AG04450 (cell line): ENCODE data around the gene VEPH1. TPM values are rescaled to one million over a fixed set of nuclear protein-coding genes. Genes with fewer than 3 reads are reported as not detected.

Experiments
- CTCF ChIA-PET: fragments of 300-600, 350-600 bp; formaldehyde crosslinking; extraction: SDS; loops from one replicate; lab custom pipeline; 2022; ENCODE audit warnings: antibody characterized with exemption, inconsistent platforms; lab: Charles Lee
- POLR2A ChIA-PET: fragments of 350-600 bp; formaldehyde crosslinking; extraction: SDS; loops from one replicate; lab custom pipeline; 2021; ENCODE audit warnings: antibody characterized with exemption, inconsistent platforms; lab: Yijun Ruan, JAX
- DNase-seq: peaks from one replicate; pipeline ENCODE4 v3.0.0-alpha.2; 2011; ENCODE audit warnings: low read depth, low spot score
- H3K27ac ChIP-seq: one replicate; pipeline ENCODE4 v1.5.1; 2012; ENCODE audit warnings: low read depth, low read length, control low read depth
- H3K27me3 ChIP-seq: one replicate; pipeline ENCODE4 v1.6.0; 2012; ENCODE audit warnings: low read length; ENCODE audit not compliant: control insufficient read depth, insufficient read depth
- H3K4me3 ChIP-seq: 2 replicates; pipeline ENCODE4 v1.5.1; 2011; ENCODE audit warnings: mild to moderate bottlenecking, low read depth, low read length, control low read depth
- H3K9me3 ChIP-seq: 2 replicates; pipeline ENCODE4 v1.5.1; 2012; ENCODE audit warnings: low read length; ENCODE audit not compliant: control insufficient read depth, insufficient read depth
- polyA plus RNA-seq: library from polyadenylated mRNA; depleted of rRNA; stranded (reverse); fragments of >200 nt; gene quantifications from 2 replicates; pipeline ENCODE4 v1.2.3, GENCODE V29; 2011
- TF ChIP-seq, protein P1 (sequence below): IDR thresholded peaks from 2 replicates; pipeline ENCODE4 v1.5.1; 2011; ENCODE audit warnings: low read depth, low read length, control low read depth, inconsistent platforms

The VEPH1 gene
- polyA plus RNA-seq, 1 experiment, result 36.4 TPM

GRCh38 chr3:157280786-157281185 is 222.4 kb downstream of the VEPH1 start:
- Histone ChIP-seq H3K27ac (no peak overlapping the region), H3K4me3 (no peak overlapping the region), H3K27me3 (no peaks in the 10 kb centered on the region), H3K9me3 (no peaks in the 10 kb centered on the region)
- ChIA-PET CTCF (no interaction called here), POLR2A (no interaction called here)
- TF ChIP-seq, protein P1, sequence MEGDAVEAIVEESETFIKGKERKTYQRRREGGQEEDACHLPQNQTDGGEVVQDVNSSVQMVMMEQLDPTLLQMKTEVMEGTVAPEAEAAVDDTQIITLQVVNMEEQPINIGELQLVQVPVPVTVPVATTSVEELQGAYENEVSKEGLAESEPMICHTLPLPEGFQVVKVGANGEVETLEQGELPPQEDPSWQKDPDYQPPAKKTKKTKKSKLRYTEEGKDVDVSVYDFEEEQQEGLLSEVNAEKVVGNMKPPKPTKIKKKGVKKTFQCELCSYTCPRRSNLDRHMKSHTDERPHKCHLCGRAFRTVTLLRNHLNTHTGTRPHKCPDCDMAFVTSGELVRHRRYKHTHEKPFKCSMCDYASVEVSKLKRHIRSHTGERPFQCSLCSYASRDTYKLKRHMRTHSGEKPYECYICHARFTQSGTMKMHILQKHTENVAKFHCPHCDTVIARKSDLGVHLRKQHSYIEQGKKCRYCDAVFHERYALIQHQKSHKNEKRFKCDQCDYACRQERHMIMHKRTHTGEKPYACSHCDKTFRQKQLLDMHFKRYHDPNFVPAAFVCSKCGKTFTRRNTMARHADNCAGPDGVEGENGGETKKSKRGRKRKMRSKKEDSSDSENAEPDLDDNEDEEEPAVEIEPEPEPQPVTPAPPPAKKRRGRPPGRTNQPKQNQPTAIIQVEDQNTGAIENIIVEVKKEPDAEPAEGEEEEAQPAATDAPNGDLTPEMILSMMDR, result no peak
- no peak for DNase-seq

DNA sequence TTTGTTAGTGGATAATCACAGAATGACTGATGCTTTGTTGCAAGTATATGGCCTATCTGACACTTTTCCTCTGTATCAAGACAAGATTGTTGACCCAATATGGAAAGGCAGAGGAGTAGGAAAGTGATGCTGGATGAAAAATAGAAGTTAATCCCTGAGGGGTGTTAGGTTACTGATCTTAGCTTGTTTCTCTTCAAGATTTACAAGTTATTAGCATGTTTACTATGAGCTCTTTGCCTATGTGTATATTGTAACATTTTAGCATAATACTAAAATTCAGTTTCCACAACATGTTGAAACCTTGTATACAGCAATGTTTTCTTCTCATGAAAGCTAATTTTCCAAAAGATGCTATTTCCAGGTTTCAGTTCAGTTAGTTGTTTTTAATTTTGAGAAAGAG is 222.9 kb downstream of the VEPH1 start:
- no peaks in the 10 kb centered on the region for H3K9me3 ChIP-seq
- TF ChIP-seq, protein P1, result no peak
- H3K4me3 ChIP-seq, result no peak overlapping the region
- H3K27me3 ChIP-seq, result no peaks in the 10 kb centered on the region
- no peak overlapping the region for H3K27ac ChIP-seq
- ChIA-PET CTCF (no interaction called here), POLR2A (no interaction called here)
- no peak for DNase-seq

DNA sequence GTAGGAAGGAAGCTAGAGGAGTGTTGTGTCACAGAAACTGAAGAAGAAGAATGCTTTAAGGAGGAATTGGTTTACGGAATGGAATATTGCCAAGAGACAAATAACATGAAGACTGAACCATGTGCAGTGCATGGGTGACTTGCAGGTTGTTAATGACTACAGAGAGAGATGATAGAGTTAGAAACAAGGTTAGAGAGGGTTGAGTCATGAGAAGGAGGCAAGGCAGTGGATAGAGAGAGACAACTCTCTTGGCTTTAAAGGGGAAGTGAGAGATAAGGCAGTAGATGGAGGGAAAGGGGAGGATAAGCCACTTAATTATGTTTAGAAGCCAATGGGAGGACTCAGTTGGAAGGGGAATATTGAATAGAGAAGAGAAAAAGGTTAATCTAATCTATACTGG is 224.0 kb downstream of the VEPH1 start:
- H3K27ac ChIP-seq, result no peak overlapping the region
- H3K27me3 ChIP-seq, result no peaks in the 10 kb centered on the region
- POLR2A ChIA-PET, result no interaction called here
- no peaks in the 10 kb centered on the region for H3K9me3 ChIP-seq
- TF ChIP-seq, protein P1, result no peak
- CTCF ChIA-PET, result no interaction called here
- DNase-seq, result no peak
- no peak overlapping the region for H3K4me3 ChIP-seq

GRCh38 chr3:157276801-157277200 is 226.4 kb downstream of the VEPH1 start:
- Histone ChIP-seq H3K9me3 (no peaks in the 10 kb centered on the region), H3K27ac (no peak overlapping the region), H3K27me3 (no peaks in the 10 kb centered on the region), H3K4me3 (no peak overlapping the region)
- ChIA-PET POLR2A (no interaction called here), CTCF (no interaction called here)
- TF ChIP-seq, protein P1, result no peak
- DNase-seq, result no peak

DNA sequence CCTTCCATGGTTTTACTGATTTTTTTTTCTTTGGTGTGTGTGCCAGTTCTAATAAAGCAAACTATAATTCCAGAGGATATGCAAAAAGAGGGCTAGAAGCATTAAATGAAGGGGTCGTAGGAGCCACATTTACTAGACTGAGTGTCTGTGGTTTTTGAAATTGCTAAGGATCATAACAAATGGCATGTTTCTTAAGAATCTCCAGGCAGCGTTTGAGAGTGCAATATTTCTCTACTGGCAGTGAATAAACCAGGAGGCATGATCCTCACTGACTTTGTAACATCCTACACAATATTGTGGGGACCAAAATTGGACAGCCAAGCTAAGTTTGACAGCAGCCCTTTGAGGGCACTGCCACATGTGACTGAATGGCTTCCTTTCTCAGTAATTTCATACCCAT is 227.4 kb downstream of the VEPH1 start:
- H3K9me3 ChIP-seq, result no peaks in the 10 kb centered on the region
- ChIA-PET CTCF (no interaction called here), POLR2A (interaction anchor here (0.6 kb wide), 1 partner anchor 1452 kb away, joined by 3 read pairs; no protein-coding TSS in a partner anchor)
- H3K27me3 ChIP-seq, result no peaks in the 10 kb centered on the region
- no peak for DNase-seq
- no peak overlapping the region for H3K4me3 ChIP-seq
- H3K27ac ChIP-seq, result no peak overlapping the region
- TF ChIP-seq, protein P1, result no peak
